Adrenal gland (tissue), 5 donors: ENCODE measurements around the gene MAGI1.

Experiments used
- POLR2A ChIP-seq, 2 donors: fragments of 450-650 bp; IDR thresholded peaks; one replicate each; pipeline ENCODE4 v1.6.1; 2017; ENCODE audit warnings: antibody characterized with exemption in 2 of 2, mild to moderate bottlenecking in 2 of 2, moderate library complexity in 1 of 2
- TF ChIP-seq, protein P1 (sequence below), 6 experiments: fragments of 450-650 bp in 4 of 6; fragments of 200-600 bp in 2 of 6; sonication (generic) in 1 of 6; IDR thresholded peaks; 1 replicate in 5 of 6; 2 replicates in 1 of 6; pipeline versions ENCODE4 v1.5.1 to v1.8.0; 2016 to 2021; ENCODE audit warnings: antibody characterized with exemption in 6 of 6, mild to moderate bottlenecking in 2 of 6, moderate library complexity in 1 of 6
- donor health status: DM: no; HTN: no; CAD: no.

DNA sequence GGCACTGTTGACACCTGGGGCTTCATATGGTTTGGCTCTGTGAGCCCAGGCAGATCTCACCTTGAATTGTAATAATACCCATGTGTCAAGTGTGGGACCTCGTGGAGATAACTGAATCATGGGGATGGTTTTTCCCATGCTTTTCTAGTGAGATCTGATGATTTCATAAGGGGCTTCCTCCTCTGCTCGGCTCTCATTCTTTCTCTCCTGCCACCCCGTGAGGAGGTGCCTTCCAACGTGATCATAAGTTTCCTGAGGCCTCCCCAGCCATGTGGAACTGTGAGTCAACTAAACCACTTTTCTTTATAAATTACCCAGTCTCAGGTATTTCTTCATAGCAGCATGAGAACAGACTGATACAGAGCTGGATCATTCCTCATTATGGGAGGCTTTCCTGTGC lies 695.0 kb downstream of the MAGI1 start:
- TF ChIP-seq, protein P1, sequence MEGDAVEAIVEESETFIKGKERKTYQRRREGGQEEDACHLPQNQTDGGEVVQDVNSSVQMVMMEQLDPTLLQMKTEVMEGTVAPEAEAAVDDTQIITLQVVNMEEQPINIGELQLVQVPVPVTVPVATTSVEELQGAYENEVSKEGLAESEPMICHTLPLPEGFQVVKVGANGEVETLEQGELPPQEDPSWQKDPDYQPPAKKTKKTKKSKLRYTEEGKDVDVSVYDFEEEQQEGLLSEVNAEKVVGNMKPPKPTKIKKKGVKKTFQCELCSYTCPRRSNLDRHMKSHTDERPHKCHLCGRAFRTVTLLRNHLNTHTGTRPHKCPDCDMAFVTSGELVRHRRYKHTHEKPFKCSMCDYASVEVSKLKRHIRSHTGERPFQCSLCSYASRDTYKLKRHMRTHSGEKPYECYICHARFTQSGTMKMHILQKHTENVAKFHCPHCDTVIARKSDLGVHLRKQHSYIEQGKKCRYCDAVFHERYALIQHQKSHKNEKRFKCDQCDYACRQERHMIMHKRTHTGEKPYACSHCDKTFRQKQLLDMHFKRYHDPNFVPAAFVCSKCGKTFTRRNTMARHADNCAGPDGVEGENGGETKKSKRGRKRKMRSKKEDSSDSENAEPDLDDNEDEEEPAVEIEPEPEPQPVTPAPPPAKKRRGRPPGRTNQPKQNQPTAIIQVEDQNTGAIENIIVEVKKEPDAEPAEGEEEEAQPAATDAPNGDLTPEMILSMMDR (IDR thresholded peaks at IDR 0.05): no peak
- TF ChIP-seq POLR2A (IDR thresholded peaks at IDR 0.05): no peak
